Glutamatergic neuron (in vitro differentiated cells): ENCODE measurements around the gene GNB1. TPM values are rescaled to one million over a fixed set of nuclear protein-coding genes. Genes with fewer than 3 reads are reported as not detected.

Experiments
- DNase-seq: peaks from one replicate; pipeline ENCODE4 v3.0.0; 2022
- H3K27ac Mint-ChIP-seq: one replicate; pipeline ENCODE4 v1.8.0; 2020; ENCODE audit warnings: mild to moderate bottlenecking, mixed read lengths, inconsistent platforms; ENCODE audit not compliant: unreplicated experiment
- H3K27me3 Mint-ChIP-seq: one replicate; pipeline ENCODE4 v1.8.0; 2020; ENCODE audit warnings: mild to moderate bottlenecking, moderate library complexity, mixed read lengths, inconsistent platforms; ENCODE audit not compliant: unreplicated experiment
- H3K36me3 Mint-ChIP-seq: one replicate; pipeline ENCODE4 v1.8.0; 2020; ENCODE audit warnings: mild to moderate bottlenecking, mixed read lengths, inconsistent platforms; ENCODE audit not compliant: unreplicated experiment
- H3K4me1 Mint-ChIP-seq: one replicate; pipeline ENCODE4 v1.8.0; 2020; ENCODE audit warnings: mild to moderate bottlenecking, low read depth, mixed read lengths, inconsistent platforms; ENCODE audit not compliant: unreplicated experiment
- H3K4me3 Mint-ChIP-seq: one replicate; pipeline ENCODE4 v1.8.0; 2020; ENCODE audit warnings: mild to moderate bottlenecking, mixed read lengths, inconsistent platforms; ENCODE audit not compliant: unreplicated experiment
- H3K9me3 Mint-ChIP-seq: one replicate; pipeline ENCODE4 v1.8.0; 2020; ENCODE audit warnings: mild to moderate bottlenecking, moderate library complexity, mixed read lengths, inconsistent platforms; ENCODE audit not compliant: unreplicated experiment
- CTCF ChIP-seq: fragments of 200-600 bp; sonication (generic); IDR thresholded peaks from one replicate; pipeline ENCODE4 v1.5.0; 2021; ENCODE audit not compliant: partially characterized antibody, unreplicated experiment
- total RNA-seq: library from RNA; stranded (reverse); fragmentation: NEBNext Ultra II Directional; extraction: Animal tissue kit (Norgen Biotek cat#: 25700); gene quantifications from one replicate; pipeline ENCODE4 v1.2.1, GENCODE V29; 2021; ENCODE audit not compliant: unreplicated experiment

Gene GNB1
- total RNA-seq, 1 donor from 2014 or later, result 734 TPM

GRCh38 chr1:1914971-1915692 is 24.2 kb upstream of the GNB1 start, which contains the start of gene CALML6:
Gene CALML6 (plus strand): TSS chr1:1915260. CDS start chr1:1915281, 21 bp downstream.
- Mint-ChIP-seq H3K9me3 (peaks cover 5% of the 10 kb centered on the region), H3K27ac (no peak within 1 kb of the TSS), H3K36me3 (no peaks in the 10 kb centered on the region), H3K27me3 (peaks cover 4% of the 10 kb centered on the region), H3K4me3 (no peak within 1 kb of the TSS), H3K4me1 (peaks cover 6% of the 10 kb centered on the region)
- DNase-seq, result peak; percentile 17
- no peak for TF ChIP-seq CTCF

- no peak for TF ChIP-seq CTCF
- Mint-ChIP-seq H3K27ac (no peak overlapping the region), H3K4me3 (no peak overlapping the region), H3K27me3 (peaks cover 6% of the 10 kb centered on the region), H3K36me3 (no peaks in the 10 kb centered on the region), H3K4me1 (peaks cover 9% of the 10 kb centered on the region), H3K9me3 (peaks cover 9% of the 10 kb centered on the region)
- peak; percentile 31 for DNase-seq
Measured at GRCh38 chr1:1914101-1914970, 23.4 kb upstream of the GNB1 start.

- Mint-ChIP-seq H3K36me3 (no peaks in the 10 kb centered on the region), H3K9me3 (peaks cover 9% of the 10 kb centered on the region), H3K4me1 (peaks cover 9% of the 10 kb centered on the region), H3K27me3 (peaks cover 6% of the 10 kb centered on the region), H3K4me3 (peak overlapping the region; percentile 55), H3K27ac (no peak overlapping the region)
- TF ChIP-seq CTCF, result no peak
- DNase-seq, result peak; percentile 13
Measured at GRCh38 chr1:1911350-1912041, 20.6 kb upstream of the GNB1 start.

GRCh38 chr1:1910651-1911331 is 19.9 kb upstream of the GNB1 start:
- TF ChIP-seq CTCF, result no peak
- no peak overlapping the region for H3K27ac Mint-ChIP-seq
- DNase-seq, result no peak
- H3K9me3 Mint-ChIP-seq, result peaks cover 9% of the 10 kb centered on the region
- H3K4me1 Mint-ChIP-seq, result peaks cover 14% of the 10 kb centered on the region
- no peak overlapping the region for H3K4me3 Mint-ChIP-seq
- no peaks in the 10 kb centered on the region for H3K36me3 Mint-ChIP-seq
- peaks cover 8% of the 10 kb centered on the region for H3K27me3 Mint-ChIP-seq
